Erythroblast (primary cell): Measurements from ENCODE around the gene COX6A2.

Experiments used
- GATA1 ChIP-seq: IDR thresholded peaks from 2 replicates; pipeline ENCODE4 v1.6.1; 2011; ENCODE audit warnings: low read depth, mild to moderate bottlenecking, control low read depth, low read length, moderate library complexity
- POLR2A ChIP-seq: IDR thresholded peaks from 2 replicates; pipeline ENCODE4 v1.6.1; 2011; ENCODE audit warnings: mild to moderate bottlenecking, low read length

DNA sequence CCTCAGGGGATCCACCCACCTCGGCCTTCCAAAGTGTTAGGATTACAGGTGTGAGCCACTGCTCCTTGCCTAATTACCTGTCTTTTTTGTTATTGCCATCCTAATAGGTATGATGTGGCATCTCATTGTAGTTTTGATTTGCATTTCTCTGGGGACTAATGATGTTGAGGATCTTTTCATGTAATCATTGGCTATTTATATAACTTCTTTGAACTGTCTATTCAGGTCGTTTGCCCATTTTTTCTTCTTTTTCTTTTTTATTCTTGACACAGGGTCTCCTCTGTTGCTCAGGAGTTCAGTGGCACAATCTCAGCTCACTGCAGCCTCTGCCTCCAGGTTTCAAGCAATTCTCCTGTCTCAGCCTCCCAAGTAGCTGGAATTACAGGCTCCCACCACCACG, 42.5 kb upstream of the COX6A2 start:
- TF ChIP-seq POLR2A: no peak
- TF ChIP-seq GATA1: no peak
